Body of pancreas (tissue), 4 donors: ENCODE results near the gene DAW1.

ENCODE experiments used
- POLR2A ChIP-seq, 3 donors: fragments of 450-650 bp; IDR thresholded peaks; one replicate each; pipeline ENCODE4 v1.6.1; 2016; ENCODE audit warnings: antibody characterized with exemption in 3 of 3, mild to moderate bottlenecking in 2 of 3
- TF ChIP-seq, protein P1 (sequence below), 7 experiments: fragments of 450-650 bp in 4 of 7; fragments of 200-600 bp in 3 of 7; sonication (generic) in 3 of 7; IDR thresholded peaks; one replicate each; pipeline ENCODE4 v1.5.1; 2016 to 2019; ENCODE audit warnings: antibody characterized with exemption in 7 of 7

DNA sequence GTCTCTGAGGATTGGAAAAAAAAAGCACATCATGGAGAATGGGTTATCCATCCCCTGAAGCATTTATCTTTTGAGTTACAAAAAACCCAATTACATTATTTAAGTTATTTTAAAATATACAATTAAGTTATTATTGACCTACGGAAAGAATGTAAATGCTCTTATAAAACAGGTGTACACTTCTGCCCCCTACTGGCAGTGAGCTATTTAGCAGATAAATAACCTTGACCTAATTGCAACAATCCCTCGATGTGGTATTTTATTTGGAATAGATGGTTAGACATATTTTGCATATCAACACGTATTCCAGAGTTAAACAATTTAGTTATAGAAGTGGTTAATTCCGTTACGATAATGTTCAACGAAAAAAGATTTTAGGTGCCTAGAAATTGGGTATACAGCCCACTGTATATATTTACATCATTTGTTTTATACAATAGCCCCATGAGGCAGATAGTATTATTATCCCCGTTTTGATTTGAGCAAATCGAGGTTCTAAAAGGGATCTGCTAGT lies 9.1 kb upstream of the DAW1 start:
- TF ChIP-seq, protein P1, sequence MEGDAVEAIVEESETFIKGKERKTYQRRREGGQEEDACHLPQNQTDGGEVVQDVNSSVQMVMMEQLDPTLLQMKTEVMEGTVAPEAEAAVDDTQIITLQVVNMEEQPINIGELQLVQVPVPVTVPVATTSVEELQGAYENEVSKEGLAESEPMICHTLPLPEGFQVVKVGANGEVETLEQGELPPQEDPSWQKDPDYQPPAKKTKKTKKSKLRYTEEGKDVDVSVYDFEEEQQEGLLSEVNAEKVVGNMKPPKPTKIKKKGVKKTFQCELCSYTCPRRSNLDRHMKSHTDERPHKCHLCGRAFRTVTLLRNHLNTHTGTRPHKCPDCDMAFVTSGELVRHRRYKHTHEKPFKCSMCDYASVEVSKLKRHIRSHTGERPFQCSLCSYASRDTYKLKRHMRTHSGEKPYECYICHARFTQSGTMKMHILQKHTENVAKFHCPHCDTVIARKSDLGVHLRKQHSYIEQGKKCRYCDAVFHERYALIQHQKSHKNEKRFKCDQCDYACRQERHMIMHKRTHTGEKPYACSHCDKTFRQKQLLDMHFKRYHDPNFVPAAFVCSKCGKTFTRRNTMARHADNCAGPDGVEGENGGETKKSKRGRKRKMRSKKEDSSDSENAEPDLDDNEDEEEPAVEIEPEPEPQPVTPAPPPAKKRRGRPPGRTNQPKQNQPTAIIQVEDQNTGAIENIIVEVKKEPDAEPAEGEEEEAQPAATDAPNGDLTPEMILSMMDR (IDR thresholded peaks at IDR 0.05) = peak in 6 of 7 experiments; percentile 26 to 72 (median 43)
- no peak for TF ChIP-seq POLR2A (IDR thresholded peaks at IDR 0.05)
